Esophagus (tissue), 2 donors: ENCODE results near the gene KCNJ18. TPM values are rescaled to one million over a fixed set of nuclear protein-coding genes. Genes with fewer than 3 reads are reported as not detected.
A peak's percentile ranks its signal among the peaks of the same experiment; 100 is the strongest.
"Not testable (repeated sequence)": the region's sequence is repeated elsewhere in the genome, so short reads cannot be mapped to it uniquely, and the experiment has no call there.

Experiments used
- H3K27ac ChIP-seq, 2 donors: one replicate each; pipeline ENCODE4 v1.5.1; 2013; ENCODE audit warnings: low read depth in 2 of 2, mild to moderate bottlenecking in 2 of 2, inconsistent platforms in 1 of 2, low read length in 1 of 2, moderate library complexity in 1 of 2
- H3K27me3 ChIP-seq, 2 donors: one replicate each; pipeline ENCODE4 v1.6.1; 2013; ENCODE audit warnings: low read length in 2 of 2, control low read depth in 1 of 2, mild to moderate bottlenecking in 1 of 2; ENCODE audit not compliant: insufficient read depth in 2 of 2, control insufficient read depth in 1 of 2
- H3K36me3 ChIP-seq, 2 donors: one replicate each; pipeline ENCODE4 v1.6.1; 2013; ENCODE audit warnings: low read length in 1 of 2; ENCODE audit not compliant: control insufficient read depth in 2 of 2, insufficient read depth in 2 of 2
- H3K4me1 ChIP-seq, 2 donors: one replicate each; pipeline ENCODE4 v1.6.1; 2013; ENCODE audit warnings: low read length in 1 of 2; ENCODE audit not compliant: control insufficient read depth in 2 of 2, insufficient read depth in 2 of 2
- H3K4me3 ChIP-seq, 2 donors: one replicate each; pipeline ENCODE4 v1.5.1; 2013; ENCODE audit warnings: low read length in 2 of 2, mild to moderate bottlenecking in 2 of 2, low read depth in 1 of 2, moderate library complexity in 1 of 2
- H3K9me3 ChIP-seq, 2 donors: one replicate each; pipeline ENCODE4 v1.6.1; 2013; ENCODE audit warnings: mild to moderate bottlenecking in 2 of 2, low read depth in 1 of 2, low read length in 1 of 2, moderate library complexity in 1 of 2; ENCODE audit not compliant: control insufficient read depth in 2 of 2, insufficient read depth in 1 of 2
- WGBS, 2 donors: extraction: QIAGEN DNeasy Blood & Tissue Kit; methylation state at CpG; one replicate each; pipeline ENCODE4 v1.1.7; 2013; 5-methylcytosine and 5-hydroxymethylcytosine counted together
- polyA plus RNA-seq, 2 donors: library from polyadenylated mRNA; stranded (reverse); fragments of 200-250 nt; gene quantifications; one replicate each; pipeline ENCODE4 v1.2.3, GENCODE V29; 2013
- donor health status: healthy with polysubstance abuse.
- donor health status: Bipolar disorder and iron deficiency.

The KCNJ18 gene
- polyA plus RNA-seq = under 1 TPM; 0.11 to 0.24 TPM

GRCh38 chr17:21691883-21692703 lies at the start of gene KCNJ18:
Gene KCNJ18 (plus strand): TSS chr17:21692523. CDS start chr17:21702787, 10,264 bp downstream.
- 73 to 83% methylated on average over 17 to 18 of the region's 18 CpGs for WGBS, 2 donors
- peak within 1 kb of the TSS in 1 of 2 donors; percentile 34 for H3K27ac ChIP-seq
- not testable (repeated sequence) for H3K9me3 ChIP-seq, H3K36me3 ChIP-seq, H3K4me1 ChIP-seq, H3K4me3 ChIP-seq, H3K27me3 ChIP-seq

GRCh38 chr17:21648125-21648524 lies 44.2 kb upstream of the KCNJ18 start:
- 75 to 80% methylated on average over 6 of the region's 6 CpGs for WGBS, 2 donors
- H3K9me3 ChIP-seq, H3K27me3 ChIP-seq: not testable (repeated sequence)

GRCh38 chr17:21650043-21650442 lies 42.3 kb upstream of the KCNJ18 start:
- H3K36me3 ChIP-seq, H3K9me3 ChIP-seq: not testable (repeated sequence)
- 87 to 96% methylated on average over 1 of the region's 1 CpG for WGBS, 2 donors

More at GRCh38 chr17:21648125-21648524, 44.2 kb upstream of the KCNJ18 start:
- not testable (repeated sequence) for H3K36me3 ChIP-seq, H3K4me1 ChIP-seq, H3K27ac ChIP-seq, H3K4me3 ChIP-seq

GRCh38 chr17:21652049-21652448 lies 40.3 kb upstream of the KCNJ18 start:
- not testable (repeated sequence) for H3K9me3 ChIP-seq, H3K27ac ChIP-seq, H3K36me3 ChIP-seq, H3K4me3 ChIP-seq, H3K4me1 ChIP-seq, H3K27me3 ChIP-seq
- 17 to 32% methylated on average over 3 to 4 of the region's 4 CpGs for WGBS, 2 donors

More at GRCh38 chr17:21650043-21650442, 42.3 kb upstream of the KCNJ18 start:
- not testable (repeated sequence) for H3K4me3 ChIP-seq, H3K4me1 ChIP-seq, H3K27ac ChIP-seq, H3K27me3 ChIP-seq

- not testable (repeated sequence) for H3K27me3 ChIP-seq, H3K4me3 ChIP-seq, H3K27ac ChIP-seq, H3K4me1 ChIP-seq, H3K9me3 ChIP-seq, H3K36me3 ChIP-seq
- WGBS, 2 donors = 88% methylated on average over 10 of the region's 10 CpGs
Observed at GRCh38 chr17:21653211-21653610, 39.1 kb upstream of the KCNJ18 start.

- H3K27ac ChIP-seq, H3K4me3 ChIP-seq, H3K9me3 ChIP-seq, H3K27me3 ChIP-seq, H3K36me3 ChIP-seq, H3K4me1 ChIP-seq: not testable (repeated sequence)
- WGBS, 2 donors = 66 to 70% methylated on average over 47 of the region's 47 CpGs
Observed at GRCh38 chr17:21656518-21657309, 35.6 kb upstream of the KCNJ18 start.

GRCh38 chr17:21659635-21660034 lies 32.7 kb upstream of the KCNJ18 start:
- H3K4me1 ChIP-seq, H3K27ac ChIP-seq, H3K36me3 ChIP-seq, H3K4me3 ChIP-seq, H3K27me3 ChIP-seq, H3K9me3 ChIP-seq: not testable (repeated sequence)
- WGBS, 2 donors = 51 to 56% methylated on average over 5 to 6 of the region's 7 CpGs

- H3K9me3 ChIP-seq = peaks cover 4 to 12% of the 10 kb centered on the region in 2 donors
- H3K36me3 ChIP-seq, H3K27me3 ChIP-seq, H3K4me1 ChIP-seq, H3K27ac ChIP-seq, H3K4me3 ChIP-seq: not testable (repeated sequence)
- WGBS, 2 donors = 55 to 89% methylated on average over 1 of the region's 1 CpG
Observed at GRCh38 chr17:21661455-21661854, 30.9 kb upstream of the KCNJ18 start.

- H3K36me3 ChIP-seq, H3K4me1 ChIP-seq, H3K4me3 ChIP-seq, H3K27ac ChIP-seq, H3K27me3 ChIP-seq: not testable (repeated sequence)
- H3K9me3 ChIP-seq = peaks cover 4 to 16% of the 10 kb centered on the region in 2 donors
- 67 to 76% methylated on average over 3 of the region's 3 CpGs for WGBS, 2 donors
Observed at GRCh38 chr17:21663166-21663565, 29.2 kb upstream of the KCNJ18 start.
